Measurements from ENCODE around the gene FBXO27. TPM values are rescaled to one million over a fixed set of nuclear protein-coding genes. Genes with fewer than 3 reads are reported as not detected.
A peak's percentile ranks its signal among the peaks of the same experiment; 100 is the strongest.
"Not testable (repeated sequence)": the region's sequence is repeated elsewhere in the genome, so short reads cannot be mapped to it uniquely, and the experiment has no call there.

Gene FBXO27
- total RNA-seq, 2 experiments from 2014 or later = not detected

DNA sequence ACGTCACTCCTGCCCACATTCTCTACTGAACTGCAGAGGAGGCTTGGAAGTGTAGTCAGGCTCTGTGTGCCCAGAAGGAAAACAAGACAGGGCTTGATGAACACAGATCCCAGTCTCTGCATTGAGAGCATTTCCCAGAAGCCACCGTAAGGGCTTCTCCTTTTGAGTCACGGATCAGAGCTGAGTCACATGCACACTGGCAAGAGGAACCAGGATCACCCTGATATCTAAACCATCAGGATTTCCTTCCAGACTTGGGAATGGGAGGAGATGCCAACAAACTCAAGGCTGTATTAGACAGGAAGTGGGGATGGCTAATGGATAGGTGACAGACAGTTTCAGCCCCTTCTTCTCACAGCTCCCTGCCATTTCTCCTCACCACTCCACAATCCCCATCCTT is 39.1 kb downstream of the FBXO27 start:
- H3K4me3 Mint-ChIP-seq = no peak overlapping the region
- DNase-seq = no peak
- H3K9me3 Mint-ChIP-seq = no peaks in the 10 kb centered on the region
- ChIA-PET POLR2A (no interaction called here), CTCF (no interaction called here)
- H3K4me1 Mint-ChIP-seq = no peaks in the 10 kb centered on the region
- H3K27ac Mint-ChIP-seq = no peak overlapping the region
- peaks cover 5% of the 10 kb centered on the region for H3K27me3 Mint-ChIP-seq
- no peaks in the 10 kb centered on the region for H3K36me3 Mint-ChIP-seq (ENCODE audit: low read depth)

DNA sequence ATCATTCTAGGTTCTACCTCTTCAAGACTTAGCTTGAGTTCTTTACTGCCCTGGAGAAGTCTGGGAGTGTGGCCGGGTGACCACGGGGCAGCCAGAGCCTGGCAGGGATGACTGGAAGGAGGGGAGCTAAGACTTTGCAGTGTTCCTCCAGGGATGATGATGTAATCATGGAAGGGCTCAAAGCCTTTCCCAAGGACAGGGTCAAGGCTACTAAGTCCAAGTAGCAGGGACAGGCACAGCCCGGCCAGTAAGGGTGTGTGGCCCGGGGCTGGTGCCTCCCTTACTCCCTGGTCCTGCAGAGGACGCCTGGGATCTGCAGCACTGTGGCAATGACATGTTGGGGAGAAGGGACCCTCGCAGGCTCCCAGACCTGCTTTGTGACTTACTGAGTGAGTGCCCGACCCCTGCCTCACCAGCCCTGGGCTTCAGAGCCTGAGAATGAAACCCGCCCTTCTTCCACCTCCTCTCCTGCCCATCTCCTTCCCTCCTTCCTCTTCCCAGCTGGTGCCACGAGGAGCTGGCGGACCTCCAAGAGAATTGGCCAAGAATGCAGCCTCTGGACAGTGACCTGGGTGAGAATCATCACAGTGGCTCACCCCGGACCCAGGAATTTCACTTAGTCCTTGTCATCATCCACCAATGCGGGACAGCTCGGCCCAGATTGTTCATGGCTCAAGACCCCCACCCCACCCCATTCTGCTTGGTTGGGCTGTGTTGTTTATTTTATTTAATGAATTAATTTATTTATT is 41.2 kb downstream of the FBXO27 start:
- H3K4me1 Mint-ChIP-seq = no peaks in the 10 kb centered on the region
- no peak overlapping the region for H3K4me3 Mint-ChIP-seq
- ChIA-PET CTCF (no interaction called here), POLR2A (no interaction called here)
- H3K9me3 Mint-ChIP-seq = no peaks in the 10 kb centered on the region
- H3K27me3 Mint-ChIP-seq = peaks cover 5% of the 10 kb centered on the region
- no peaks in the 10 kb centered on the region for H3K36me3 Mint-ChIP-seq (ENCODE audit: low read depth)
- no peak for DNase-seq
- no peak overlapping the region for H3K27ac Mint-ChIP-seq

GRCh38 chr19:38989614-38990013 is 42.7 kb downstream of the FBXO27 start:
- CTCF ChIA-PET = interaction anchor here (0.6 kb wide), 1 partner anchor 755 kb away, joined by 3 read pairs; no protein-coding TSS in a partner anchor
- POLR2A ChIA-PET; H3K4me1 Mint-ChIP-seq; H3K27me3 Mint-ChIP-seq; H3K4me3 Mint-ChIP-seq; H3K27ac Mint-ChIP-seq; DNase-seq; H3K36me3 Mint-ChIP-seq (ENCODE audit: low read depth); H3K9me3 Mint-ChIP-seq: not testable (repeated sequence)

GRCh38 chr19:38989066-38989605 is 43.2 kb downstream of the FBXO27 start:
- Mint-ChIP-seq H3K36me3 (ENCODE audit: low read depth) (no peaks in the 10 kb centered on the region), H3K4me3 (no peak overlapping the region), H3K9me3 (no peaks in the 10 kb centered on the region), H3K4me1 (no peaks in the 10 kb centered on the region), H3K27me3 (peaks cover 5% of the 10 kb centered on the region), H3K27ac (no peak overlapping the region)
- CTCF ChIA-PET = interaction anchor here (0.6 kb wide), 1 partner anchor 755 kb away, joined by 3 read pairs; no protein-coding TSS in a partner anchor
- POLR2A ChIA-PET = no interaction called here
- no peak for DNase-seq

DNA sequence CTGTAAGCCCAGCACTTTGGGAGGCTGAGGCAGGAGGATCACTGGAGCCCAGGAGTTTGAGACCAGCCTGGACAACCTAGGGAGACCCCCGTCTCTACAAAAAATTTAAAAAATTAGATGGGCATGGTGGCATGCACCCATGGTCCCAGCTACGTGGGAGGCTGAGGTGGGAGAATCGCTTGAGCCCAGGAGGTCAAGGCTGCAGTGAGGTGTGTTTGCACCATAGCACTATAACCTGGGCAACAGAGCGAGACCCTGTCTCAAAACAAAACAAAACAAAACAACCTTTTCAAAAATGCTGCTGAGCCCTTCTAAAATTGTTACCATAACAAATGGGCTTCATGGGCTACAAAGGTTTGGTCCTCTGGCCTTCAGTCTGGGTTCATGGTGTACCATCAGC is 43.7 kb downstream of the FBXO27 start:
- H3K4me1 Mint-ChIP-seq, CTCF ChIA-PET, POLR2A ChIA-PET: not testable (repeated sequence)

DNA sequence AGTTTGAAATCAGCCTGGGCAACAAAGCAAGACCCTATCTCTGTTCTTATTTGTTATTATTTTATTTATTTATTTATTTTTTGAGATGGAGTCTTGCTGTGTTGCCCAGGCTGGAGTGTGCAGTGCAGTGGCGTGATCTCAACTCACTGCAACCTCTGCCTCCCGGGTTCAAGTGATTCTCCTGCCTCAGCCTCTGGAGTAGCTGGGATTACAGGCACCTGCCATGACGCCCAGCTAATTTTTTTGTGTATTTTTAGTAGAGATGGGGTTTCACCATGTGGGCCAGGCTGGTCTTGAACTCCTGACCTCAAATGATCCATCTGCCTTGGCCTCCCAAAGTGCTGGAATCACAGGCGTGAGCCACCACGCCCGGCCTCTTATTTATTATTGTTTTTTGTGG is 44.6 kb downstream of the FBXO27 start:
- POLR2A ChIA-PET; H3K27me3 Mint-ChIP-seq; H3K4me3 Mint-ChIP-seq; H3K27ac Mint-ChIP-seq; CTCF ChIA-PET; H3K9me3 Mint-ChIP-seq; DNase-seq; H3K36me3 Mint-ChIP-seq (ENCODE audit: low read depth); H3K4me1 Mint-ChIP-seq: not testable (repeated sequence)

More for the DNA sequence above, 43.7 kb downstream of the FBXO27 start:
- H3K27me3 Mint-ChIP-seq; H3K27ac Mint-ChIP-seq; H3K9me3 Mint-ChIP-seq; H3K36me3 Mint-ChIP-seq (ENCODE audit: low read depth); DNase-seq; H3K4me3 Mint-ChIP-seq: not testable (repeated sequence)

- peaks cover 4% of the 10 kb centered on the region for H3K27me3 Mint-ChIP-seq
- no peaks in the 10 kb centered on the region for H3K36me3 Mint-ChIP-seq (ENCODE audit: low read depth)
- POLR2A ChIA-PET = no interaction called here
- peaks cover 7% of the 10 kb centered on the region for H3K9me3 Mint-ChIP-seq
- no peak overlapping the region for H3K27ac Mint-ChIP-seq
- no peak for DNase-seq
- CTCF ChIA-PET = no interaction called here
- no peaks in the 10 kb centered on the region for H3K4me1 Mint-ChIP-seq
- H3K4me3 Mint-ChIP-seq = no peak overlapping the region
Measured at GRCh38 chr19:38985262-38985661, 47.1 kb downstream of the FBXO27 start.

- no peak overlapping the region for H3K4me3 Mint-ChIP-seq
- DNase-seq = no peak
- peaks cover 15% of the 10 kb centered on the region for H3K27me3 Mint-ChIP-seq
- peaks cover 12% of the 10 kb centered on the region for H3K9me3 Mint-ChIP-seq
- ChIA-PET CTCF (interaction anchor here (1.2 kb wide), 1 partner anchor 21 kb away, joined by 3 read pairs; no protein-coding TSS in a partner anchor), POLR2A (no interaction called here)
- no peaks in the 10 kb centered on the region for H3K36me3 Mint-ChIP-seq (ENCODE audit: low read depth)
- H3K27ac Mint-ChIP-seq = no peak overlapping the region
- H3K4me1 Mint-ChIP-seq = peaks cover 20% of the 10 kb centered on the region
Measured at GRCh38 chr19:38980583-38981374, 51.6 kb downstream of the FBXO27 start.

- ChIA-PET POLR2A (no interaction called here), CTCF (interaction anchor here (1.2 kb wide), 1 partner anchor 20 kb away, joined by 3 read pairs; no protein-coding TSS in a partner anchor)
- no peak overlapping the region for H3K27ac Mint-ChIP-seq
- peaks cover 12% of the 10 kb centered on the region for H3K9me3 Mint-ChIP-seq
- peaks cover 23% of the 10 kb centered on the region for H3K4me1 Mint-ChIP-seq
- H3K4me3 Mint-ChIP-seq = no peak overlapping the region
- DNase-seq = no peak
- peaks cover 19% of the 10 kb centered on the region for H3K27me3 Mint-ChIP-seq
- no peaks in the 10 kb centered on the region for H3K36me3 Mint-ChIP-seq (ENCODE audit: low read depth)
Measured at GRCh38 chr19:38979812-38980211, 52.5 kb downstream of the FBXO27 start.

- Mint-ChIP-seq H3K4me1 (peaks cover 23% of the 10 kb centered on the region), H3K27ac (no peak overlapping the region), H3K9me3 (peaks cover 12% of the 10 kb centered on the region), H3K27me3 (peaks cover 25% of the 10 kb centered on the region), H3K36me3 (ENCODE audit: low read depth) (no peaks in the 10 kb centered on the region), H3K4me3 (no peak overlapping the region)
- DNase-seq = no peak
- ChIA-PET CTCF (no interaction called here), POLR2A (no interaction called here)
Measured at GRCh38 chr19:38978326-38978689, 54.0 kb downstream of the FBXO27 start.

DNA sequence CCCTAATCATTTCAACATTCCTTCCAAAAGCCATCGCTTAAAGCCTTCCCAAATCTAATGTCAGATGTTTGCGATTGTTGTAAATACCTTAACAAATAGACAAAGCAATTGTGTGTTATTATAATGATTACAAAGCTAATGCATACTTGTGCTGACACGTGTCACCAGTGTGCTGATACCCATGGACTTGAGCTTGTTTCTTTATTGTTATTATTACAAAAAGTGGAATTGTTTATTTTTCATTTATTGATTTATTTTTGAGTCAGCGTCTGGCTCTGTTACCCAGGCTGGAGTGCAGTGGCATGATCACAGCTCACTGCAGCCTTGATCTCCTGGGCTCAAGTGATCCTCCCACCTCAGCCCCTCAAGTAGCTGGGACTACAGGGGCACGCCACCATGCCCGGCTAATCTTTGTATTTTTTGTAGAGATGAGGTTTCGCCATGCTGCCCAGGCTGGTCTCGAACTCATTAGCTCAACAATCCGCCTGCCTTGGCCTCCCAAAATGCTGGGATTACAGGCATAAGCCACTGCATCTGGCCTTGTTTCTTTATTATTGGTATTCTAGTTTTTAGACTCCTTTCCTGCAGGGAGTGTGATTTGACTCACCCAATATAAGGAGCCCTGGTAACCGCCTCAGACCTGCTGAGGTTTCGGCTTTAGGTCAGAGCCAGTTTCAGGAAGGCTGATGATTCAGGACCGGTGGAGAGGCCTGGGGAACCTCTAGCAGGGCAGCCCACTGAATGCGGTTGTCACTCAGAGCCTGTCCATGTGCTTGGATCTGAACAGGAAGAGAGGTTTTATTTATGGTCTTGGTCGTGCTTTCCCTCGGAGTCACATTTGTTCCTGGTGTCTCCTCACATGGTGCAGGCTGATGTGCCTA is 54.7 kb downstream of the FBXO27 start:
- H3K9me3 Mint-ChIP-seq = peaks cover 12% of the 10 kb centered on the region
- no peak overlapping the region for H3K4me3 Mint-ChIP-seq
- ChIA-PET CTCF (no interaction called here), POLR2A (no interaction called here)
- H3K27ac Mint-ChIP-seq = peak overlapping the region; percentile 3
- no peaks in the 10 kb centered on the region for H3K36me3 Mint-ChIP-seq (ENCODE audit: low read depth)
- DNase-seq = peak; percentile 22
- peaks cover 25% of the 10 kb centered on the region for H3K27me3 Mint-ChIP-seq
- peaks cover 23% of the 10 kb centered on the region for H3K4me1 Mint-ChIP-seq

GRCh38 chr19:38975861-38976271 is 56.5 kb downstream of the FBXO27 start:
- peaks cover 23% of the 10 kb centered on the region for H3K4me1 Mint-ChIP-seq
- no peaks in the 10 kb centered on the region for H3K36me3 Mint-ChIP-seq (ENCODE audit: low read depth)
- CTCF ChIA-PET = interaction anchor here (1.1 kb wide), 1 partner anchor 14 kb away, joined by 3 read pairs; no protein-coding TSS in a partner anchor
- H3K27me3 Mint-ChIP-seq = peaks cover 23% of the 10 kb centered on the region
- H3K4me3 Mint-ChIP-seq = peak overlapping the region; percentile 30
- peaks cover 10% of the 10 kb centered on the region for H3K9me3 Mint-ChIP-seq
- no peak overlapping the region for H3K27ac Mint-ChIP-seq
- POLR2A ChIA-PET = no interaction called here
- no peak for DNase-seq

Data from activated CD4-positive, alpha-beta T cell treated with anti-CD3 and anti-CD28 coated beads, Interleukin-2, amount 10 ng/mL, durations not matched to agents 7 days and 5 days (primary cell).